Lung (tissue), 12 donors: Measurements from ENCODE around the gene SNRK. TPM values are rescaled to one million over a fixed set of nuclear protein-coding genes. Genes with fewer than 3 reads are reported as not detected.

Source experiments
- ATAC-seq: fragments of 200-7000 bp; cut with Tn5 transposase; one replicate; pipeline ENCODE4 v1.9.1; 2020; ENCODE audit warnings: moderate number of reproducible peaks; ENCODE audit not compliant: insufficient read depth, low FRiP score
- DNase-seq, 3 donors: peaks; one replicate each; pipeline ENCODE4 v3.0.0-alpha.2; 2013 to 2017
- H3K27ac ChIP-seq, 2 donors: one replicate each; pipeline ENCODE4 v1.5.1; 2013; ENCODE audit warnings: mild to moderate bottlenecking in 2 of 2, moderate library complexity in 2 of 2, control low read depth in 1 of 2, inconsistent platforms in 1 of 2, low read depth in 1 of 2, low read length in 1 of 2
- H3K27me3 ChIP-seq, 3 donors: one replicate each; pipeline ENCODE4 v1.5.1; 2013; ENCODE audit warnings: low read length in 2 of 3; ENCODE audit not compliant: control insufficient read depth in 3 of 3, insufficient read depth in 3 of 3
- H3K36me3 ChIP-seq, 4 donors: one replicate each; pipeline ENCODE4 v1.5.1; 2013; ENCODE audit warnings: low read length in 4 of 4, mild to moderate bottlenecking in 1 of 4, moderate library complexity in 1 of 4; ENCODE audit not compliant: control insufficient read depth in 4 of 4, insufficient read depth in 4 of 4
- H3K4me1 ChIP-seq, 5 donors: one replicate each; pipeline ENCODE4 v1.5.1; 2013; ENCODE audit warnings: low read length in 5 of 5, mild to moderate bottlenecking in 2 of 5, moderate library complexity in 1 of 5; ENCODE audit not compliant: control insufficient read depth in 5 of 5, insufficient read depth in 5 of 5
- H3K4me3 ChIP-seq: one replicate; pipeline ENCODE4 v1.5.1; 2013; ENCODE audit warnings: mild to moderate bottlenecking, control low read depth, moderate library complexity
- H3K9ac ChIP-seq, 2 donors: one replicate each; pipeline ENCODE4 v1.5.1; 2013; ENCODE audit warnings: low read length in 2 of 2, control low read depth in 1 of 2; ENCODE audit not compliant: insufficient read depth in 1 of 2
- H3K9me3 ChIP-seq, 4 donors: one replicate each; pipeline ENCODE4 v1.5.1; 2013; ENCODE audit warnings: low read length in 3 of 4, mild to moderate bottlenecking in 1 of 4, moderate library complexity in 1 of 4; ENCODE audit not compliant: control insufficient read depth in 4 of 4, insufficient read depth in 3 of 4
- CTCF ChIP-seq: IDR thresholded peaks from 2 replicates; pipeline ENCODE4 v1.5.1; 2012; ENCODE audit warnings: mild to moderate bottlenecking; ENCODE audit errors: control extremely low read depth, extremely low read depth
- WGBS, 2 donors: extraction: QIAGEN DNeasy Blood & Tissue Kit; methylation state at CpG; one replicate each; pipeline ENCODE4 v1.1.7; 2013; 5-methylcytosine and 5-hydroxymethylcytosine counted together
- polyA plus RNA-seq, 2 donors: library from polyadenylated mRNA; stranded (reverse); fragments of 200-250 nt; gene quantifications; one replicate each; pipeline ENCODE4 v1.2.1, GENCODE V29; 2013
- total RNA-seq, 2 donors: library from RNA; depleted of rRNA in 1 of 2; stranded (reverse); fragments of >200 nt in 1 of 2; gene quantifications; one replicate each; pipeline ENCODE4 v1.2.1, GENCODE V29; 2014 to 2021
- donor health status: control.
- donor health status: control.
- donor health status: Bipolar disorder and iron deficiency.
- donor health status: healthy.
- donor health status: DM: yes; HTN: yes; CAD: no.

Gene SNRK
- total and polyA plus RNA-seq, 4 donors = 19.2 to 139 (median 45.6) TPM

- DNase-seq (peak in 1 of 3 donors; percentile 4), ATAC-seq (no peak)
- Histone ChIP-seq H3K9me3 (no peaks in the 10 kb centered on the region), H3K4me1 (peaks cover 8 to 42% (median 13%) of the 10 kb centered on the region in 5 donors), H3K27ac (peak overlapping the region; percentile 4 to 64), H3K4me3 (peak overlapping the region; percentile 13), H3K36me3 (peaks cover 0 to 3% (median under 1%) of the 10 kb centered on the region in 4 donors), H3K9ac (no peak overlapping the region), H3K27me3 (no peaks in the 10 kb centered on the region)
- WGBS, 2 donors = 16 to 42% methylated on average over 4 of the region's 4 CpGs
- no peak for TF ChIP-seq CTCF
Observed at GRCh38 chr3:43290956-43291355, 4.6 kb downstream of the SNRK start.

- DNase-seq (no peak), ATAC-seq (no peak)
- Histone ChIP-seq H3K9ac (no peak overlapping the region), H3K27ac (peak overlapping the region in 1 of 2 donors; percentile 4), H3K27me3 (no peaks in the 10 kb centered on the region), H3K4me3 (no peak overlapping the region), H3K36me3 (peaks cover 0 to 3% (median under 1%) of the 10 kb centered on the region in 4 donors), H3K9me3 (no peaks in the 10 kb centered on the region), H3K4me1 (peaks cover 8 to 44% (median 15%) of the 10 kb centered on the region in 5 donors)
- TF ChIP-seq CTCF = no peak
- WGBS, 2 donors = 75 to 87% methylated on average over 1 of the region's 1 CpG
Observed at GRCh38 chr3:43291546-43291945, 5.2 kb downstream of the SNRK start.

GRCh38 chr3:43294975-43295374, 8.6 kb downstream of the SNRK start:
- peaks cover 0 to 4% (median 2%) of the 10 kb centered on the region in 4 donors for H3K36me3 ChIP-seq
- no peak for TF ChIP-seq CTCF
- peaks cover 8 to 39% (median 8%) of the 10 kb centered on the region in 5 donors for H3K4me1 ChIP-seq
- ATAC-seq = no peak
- peak in 1 of 3 donors; percentile 26 for DNase-seq
- H3K27me3 ChIP-seq = no peaks in the 10 kb centered on the region
- no peak overlapping the region for H3K9ac ChIP-seq
- H3K4me3 ChIP-seq = no peak overlapping the region
- 24 to 30% methylated on average over 1 of the region's 1 CpG for WGBS, 2 donors
- H3K9me3 ChIP-seq = no peaks in the 10 kb centered on the region
- no peak overlapping the region for H3K27ac ChIP-seq

- no peak overlapping the region for H3K27ac ChIP-seq
- DNase-seq (no peak), ATAC-seq (peak; percentile 77)
- peaks cover 0 to 26% (median 8%) of the 10 kb centered on the region in 5 donors for H3K4me1 ChIP-seq
- TF ChIP-seq CTCF = no peak
- no peaks in the 10 kb centered on the region for H3K9me3 ChIP-seq
- H3K4me3 ChIP-seq = no peak overlapping the region
- no peaks in the 10 kb centered on the region for H3K27me3 ChIP-seq
- WGBS, 2 donors = 0% methylated on average over 1 of the region's 1 CpG
- H3K9ac ChIP-seq = no peak overlapping the region
- peaks cover 0 to 4% (median 0%) of the 10 kb centered on the region in 4 donors for H3K36me3 ChIP-seq
Observed at GRCh38 chr3:43296565-43296964, 10.2 kb downstream of the SNRK start.
